Measurements from ENCODE around the gene EXOSC2. TPM values are rescaled to one million over a fixed set of nuclear protein-coding genes. Genes with fewer than 3 reads are reported as not detected.

EXOSC2 gene
- polyA plus RNA-seq, 1 donor from 2014 or later = 23.2 TPM

- Mint-ChIP-seq H3K27me3 (peaks cover 54% of the 10 kb centered on the region), H3K36me3 (no peaks in the 10 kb centered on the region), H3K4me1 (peaks cover 6 to 20% (median 9%) of the 10 kb centered on the region in 3 donors), H3K27ac (peak overlapping the region in 2 of 3 donors; percentile 18 to 86), H3K9me3 (peaks cover 0 to 2% (median 0%) of the 10 kb centered on the region in 3 donors), H3K4me3 (peak overlapping the region in 2 of 4 donors; percentile 8 to 68)
Observed at GRCh38 chr9:130663977-130664250, 29.7 kb upstream of the EXOSC2 start.

GRCh38 chr9:130664251-130665028 lies 29.1 kb upstream of the EXOSC2 start, which contains the start of gene PRDM12:
Gene PRDM12 (plus strand): TSS chr9:130664594. CDS start chr9:130664654, 60 bp downstream.
- peaks cover 6 to 20% (median 9%) of the 10 kb centered on the region in 3 donors for H3K4me1 Mint-ChIP-seq
- peak within 1 kb of the TSS; percentile 63 to 88 (median 86) for H3K27ac Mint-ChIP-seq
- H3K36me3 Mint-ChIP-seq = no peaks in the 10 kb centered on the region
- peaks cover 52% of the 10 kb centered on the region for H3K27me3 Mint-ChIP-seq
- H3K9me3 Mint-ChIP-seq = peaks cover 0 to 2% (median 0%) of the 10 kb centered on the region in 3 donors
- peak within 1 kb of the TSS in 3 of 4 donors; percentile 57 to 87 (median 83) for H3K4me3 Mint-ChIP-seq

- peak overlapping the region in 2 of 3 donors; percentile 63 to 86 for H3K27ac Mint-ChIP-seq
- peaks cover 50% of the 10 kb centered on the region for H3K27me3 Mint-ChIP-seq
- peaks cover 6 to 19% (median 9%) of the 10 kb centered on the region in 3 donors for H3K4me1 Mint-ChIP-seq
- peaks cover 0 to 2% (median 0%) of the 10 kb centered on the region in 3 donors for H3K9me3 Mint-ChIP-seq
- no peaks in the 10 kb centered on the region for H3K36me3 Mint-ChIP-seq
- peak overlapping the region in 3 of 4 donors; percentile 57 to 83 (median 72) for H3K4me3 Mint-ChIP-seq
Observed at GRCh38 chr9:130665029-130665430, 28.6 kb upstream of the EXOSC2 start.

GRCh38 chr9:130665431-130666392 lies 27.9 kb upstream of the EXOSC2 start:
- peaks cover 0 to 2% (median 0%) of the 10 kb centered on the region in 3 donors for H3K9me3 Mint-ChIP-seq
- peak overlapping the region; percentile 63 to 88 (median 86) for H3K27ac Mint-ChIP-seq
- H3K27me3 Mint-ChIP-seq = peaks cover 50% of the 10 kb centered on the region
- peak overlapping the region in 3 of 4 donors; percentile 57 to 83 (median 72) for H3K4me3 Mint-ChIP-seq
- no peaks in the 10 kb centered on the region for H3K36me3 Mint-ChIP-seq
- H3K4me1 Mint-ChIP-seq = peaks cover 6 to 17% (median 11%) of the 10 kb centered on the region in 3 donors

GRCh38 chr9:130666393-130667119 lies 27.0 kb upstream of the EXOSC2 start:
- H3K36me3 Mint-ChIP-seq = no peaks in the 10 kb centered on the region
- H3K27ac Mint-ChIP-seq = no peak overlapping the region
- H3K4me3 Mint-ChIP-seq = peak overlapping the region in 2 of 4 donors; percentile 10 to 58
- peaks cover 6 to 17% (median 12%) of the 10 kb centered on the region in 3 donors for H3K4me1 Mint-ChIP-seq
- peaks cover 0 to 2% (median 0%) of the 10 kb centered on the region in 3 donors for H3K9me3 Mint-ChIP-seq
- H3K27me3 Mint-ChIP-seq = peaks cover 49% of the 10 kb centered on the region

GRCh38 chr9:130667120-130667435 lies 26.5 kb upstream of the EXOSC2 start:
- no peaks in the 10 kb centered on the region for H3K36me3 Mint-ChIP-seq
- no peak overlapping the region for H3K27ac Mint-ChIP-seq
- peaks cover 0 to 2% (median 0%) of the 10 kb centered on the region in 3 donors for H3K9me3 Mint-ChIP-seq
- peaks cover 6 to 13% (median 12%) of the 10 kb centered on the region in 3 donors for H3K4me1 Mint-ChIP-seq
- peak overlapping the region in 2 of 4 donors; percentile 10 to 58 for H3K4me3 Mint-ChIP-seq
- peaks cover 44% of the 10 kb centered on the region for H3K27me3 Mint-ChIP-seq

DNA sequence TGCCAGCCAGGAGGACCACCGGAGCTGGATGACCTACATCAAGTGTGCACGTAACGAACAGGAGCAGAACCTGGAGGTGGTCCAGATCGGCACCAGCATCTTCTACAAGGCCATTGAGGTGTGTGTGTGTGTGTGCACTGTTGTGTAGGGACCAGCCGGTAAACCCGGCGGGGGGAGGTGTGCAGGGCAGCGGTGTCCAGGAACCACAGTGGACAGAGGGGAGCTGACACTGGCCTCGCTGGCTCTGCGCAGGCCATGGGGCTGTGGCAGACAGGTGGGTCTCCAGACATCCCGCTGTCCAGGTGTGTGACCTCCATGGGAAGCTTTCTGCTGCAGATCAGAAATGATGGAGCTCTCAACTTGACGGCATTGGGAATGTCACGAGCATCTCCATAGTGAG lies 25.4 kb upstream of the EXOSC2 start:
- H3K27me3 Mint-ChIP-seq = peaks cover 34% of the 10 kb centered on the region
- H3K4me1 Mint-ChIP-seq = peaks cover 6 to 9% (median 7%) of the 10 kb centered on the region in 3 donors
- H3K4me3 Mint-ChIP-seq = no peak overlapping the region
- H3K36me3 Mint-ChIP-seq = no peaks in the 10 kb centered on the region
- H3K27ac Mint-ChIP-seq = no peak overlapping the region
- H3K9me3 Mint-ChIP-seq = no peaks in the 10 kb centered on the region

DNA sequence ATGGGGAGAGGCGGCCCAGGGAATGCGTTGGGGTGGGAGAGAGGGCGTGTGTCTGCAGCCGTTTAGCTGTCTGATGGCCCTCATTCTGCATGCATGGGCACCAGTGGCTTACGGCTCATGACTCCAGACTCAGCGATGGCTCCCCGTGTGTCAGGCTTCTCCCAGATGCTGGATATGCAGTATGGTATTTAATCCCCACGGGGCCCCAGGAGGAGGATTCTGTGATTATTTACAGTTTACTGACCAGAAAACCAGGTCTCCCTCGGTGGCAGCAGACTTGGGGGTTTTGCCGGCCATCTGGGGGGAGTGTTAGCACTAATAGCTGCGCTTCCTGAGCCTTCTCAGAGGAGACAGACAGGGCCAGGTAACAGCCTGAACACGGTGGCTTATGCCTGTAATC lies 24.9 kb upstream of the EXOSC2 start:
- H3K4me1 Mint-ChIP-seq = peaks cover 6 to 8% (median 7%) of the 10 kb centered on the region in 3 donors
- peaks cover 33% of the 10 kb centered on the region for H3K27me3 Mint-ChIP-seq

DNA sequence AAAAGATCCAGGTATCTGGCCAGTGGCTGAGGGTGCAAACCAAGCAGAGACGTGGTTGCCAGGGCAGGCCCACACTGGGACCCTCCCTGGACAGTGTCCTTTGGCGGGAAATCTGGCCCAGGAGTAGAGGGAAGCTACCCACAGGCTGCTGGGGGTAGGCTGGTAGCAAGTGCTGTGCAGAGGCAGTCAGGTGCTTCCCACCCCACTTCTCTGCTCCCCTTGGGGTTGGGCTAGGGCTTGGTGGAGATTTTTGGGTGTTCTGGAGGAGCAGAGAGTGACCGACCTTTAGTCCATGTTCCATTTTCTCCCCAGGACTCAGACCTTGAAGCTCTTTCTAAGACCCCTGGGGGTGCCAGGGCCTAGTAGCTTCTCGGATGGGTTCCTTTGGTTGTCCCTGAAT lies 23.6 kb upstream of the EXOSC2 start:
- no peaks in the 10 kb centered on the region for H3K36me3 Mint-ChIP-seq
- peaks cover 26% of the 10 kb centered on the region for H3K27me3 Mint-ChIP-seq
- peaks cover 6 to 7% (median 7%) of the 10 kb centered on the region in 3 donors for H3K4me1 Mint-ChIP-seq
- no peak overlapping the region for H3K27ac Mint-ChIP-seq
- no peak overlapping the region for H3K4me3 Mint-ChIP-seq
- H3K9me3 Mint-ChIP-seq = no peaks in the 10 kb centered on the region

More for the DNA sequence above, 24.9 kb upstream of the EXOSC2 start:
- H3K4me3 Mint-ChIP-seq = no peak overlapping the region
- H3K36me3 Mint-ChIP-seq = no peaks in the 10 kb centered on the region
- no peak overlapping the region for H3K27ac Mint-ChIP-seq
- H3K9me3 Mint-ChIP-seq = no peaks in the 10 kb centered on the region

DNA sequence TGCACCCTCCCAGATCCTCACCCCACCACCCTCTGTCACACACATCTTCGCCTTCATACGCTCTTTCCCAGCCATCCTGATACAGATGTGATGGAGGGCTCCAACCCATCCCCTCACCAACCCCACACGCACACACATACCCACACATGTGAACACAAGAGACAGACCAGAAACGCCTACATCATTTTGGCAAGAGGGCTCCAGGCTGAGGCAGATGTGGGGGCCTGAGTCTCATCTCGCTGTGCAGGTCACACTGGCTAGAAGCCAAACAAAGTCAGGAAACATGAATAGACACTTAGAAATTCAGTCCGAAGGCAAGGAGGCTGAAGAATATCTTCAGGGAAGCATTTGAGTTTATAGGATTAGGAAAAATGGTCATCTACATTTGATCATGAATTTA lies 22.9 kb upstream of the EXOSC2 start:
- Mint-ChIP-seq H3K4me1 (peaks cover under 1 to 3% (median 2%) of the 10 kb centered on the region in 3 donors), H3K9me3 (no peaks in the 10 kb centered on the region), H3K36me3 (no peaks in the 10 kb centered on the region), H3K27ac (no peak overlapping the region), H3K4me3 (no peak overlapping the region), H3K27me3 (peaks cover 21% of the 10 kb centered on the region)

GRCh38 chr9:130672466-130672865 lies 21.1 kb upstream of the EXOSC2 start:
- Mint-ChIP-seq H3K27ac (no peak overlapping the region), H3K9me3 (no peaks in the 10 kb centered on the region), H3K36me3 (no peaks in the 10 kb centered on the region), H3K4me3 (no peak overlapping the region), H3K27me3 (peaks cover 8% of the 10 kb centered on the region), H3K4me1 (peaks cover 0 to 3% (median 0%) of the 10 kb centered on the region in 3 donors)

GRCh38 chr9:130672933-130673615 lies 20.5 kb upstream of the EXOSC2 start:
- H3K4me3 Mint-ChIP-seq = no peak overlapping the region
- no peak overlapping the region for H3K27ac Mint-ChIP-seq
- peaks cover 5% of the 10 kb centered on the region for H3K27me3 Mint-ChIP-seq
- H3K9me3 Mint-ChIP-seq = no peaks in the 10 kb centered on the region
- H3K4me1 Mint-ChIP-seq = peaks cover 0 to 3% (median 0%) of the 10 kb centered on the region in 3 donors
- no peaks in the 10 kb centered on the region for H3K36me3 Mint-ChIP-seq

GRCh38 chr9:130675396-130675795 lies 18.2 kb upstream of the EXOSC2 start:
- Mint-ChIP-seq H3K36me3 (no peaks in the 10 kb centered on the region), H3K4me3 (no peak overlapping the region), H3K9me3 (no peaks in the 10 kb centered on the region), H3K4me1 (peaks cover 0 to 3% (median 0%) of the 10 kb centered on the region in 3 donors), H3K27ac (no peak overlapping the region), H3K27me3 (peaks cover 8% of the 10 kb centered on the region)

DNA sequence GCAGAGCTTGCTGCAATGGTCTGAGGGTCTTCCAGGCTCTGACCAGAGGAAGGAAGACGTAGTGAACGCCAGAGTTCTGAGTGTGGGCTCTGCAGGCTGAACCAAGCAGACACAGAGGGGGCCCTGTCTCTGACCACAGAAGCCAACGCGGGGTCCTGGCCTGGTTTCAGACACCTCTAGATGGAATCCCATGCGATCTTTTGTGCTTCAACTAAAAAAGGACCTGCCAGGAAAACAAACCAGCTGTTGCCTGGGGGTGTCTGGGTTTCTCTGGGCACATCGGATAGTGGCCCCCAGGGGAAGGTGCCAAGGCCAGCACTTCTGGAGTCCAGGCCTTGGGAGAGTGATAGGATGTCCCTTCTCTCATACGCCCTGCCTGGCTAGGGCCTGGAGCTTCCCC lies 16.3 kb upstream of the EXOSC2 start:
- peaks cover 10% of the 10 kb centered on the region for H3K27me3 Mint-ChIP-seq
- H3K27ac Mint-ChIP-seq = no peak overlapping the region
- H3K9me3 Mint-ChIP-seq = no peaks in the 10 kb centered on the region
- H3K36me3 Mint-ChIP-seq = no peaks in the 10 kb centered on the region
- H3K4me3 Mint-ChIP-seq = peak overlapping the region in 1 of 4 donors; percentile 57
- H3K4me1 Mint-ChIP-seq = peaks cover 0 to under 1% (median 0%) of the 10 kb centered on the region in 3 donors

All from IgD-negative memory B cell (primary cell).